ENCODE data around the gene ALDH1L1.

ALDH1L1 gene

GRCh38 chr3:126058666-126059065 lies 121.7 kb downstream of the ALDH1L1 start:
- Histone ChIP-seq H3K27ac (no peak overlapping the region), H3K36me3 (no peaks in the 10 kb centered on the region), H3K27me3 (ENCODE audit: insufficient read depth, low read depth, severe bottlenecking) (no peaks in the 10 kb centered on the region), H3K4me3 (ENCODE audit: low read depth, low read length) (no peak overlapping the region), H3K9me3 (ENCODE audit: severe bottlenecking) (no peaks in the 10 kb centered on the region)
- no peak for DNase-seq
- no peak for TF ChIP-seq CTCF (IDR thresholded peaks at IDR 0.05; ENCODE audit: low read depth, low read length)

- no peak overlapping the region for H3K4me3 ChIP-seq (ENCODE audit: low read depth, low read length)
- no peaks in the 10 kb centered on the region for H3K36me3 ChIP-seq
- H3K9me3 ChIP-seq (ENCODE audit: severe bottlenecking), result no peaks in the 10 kb centered on the region
- no peak for DNase-seq
- H3K27ac ChIP-seq, result no peak overlapping the region
- no peaks in the 10 kb centered on the region for H3K27me3 ChIP-seq (ENCODE audit: insufficient read depth, low read depth, severe bottlenecking)
- TF ChIP-seq CTCF (IDR thresholded peaks at IDR 0.05; ENCODE audit: low read depth, low read length), result no peak
These were observed 122.5 kb downstream of the ALDH1L1 start for GRCh38 chr3:126057936-126058335.

GRCh38 chr3:126057501-126057819 lies 122.9 kb downstream of the ALDH1L1 start:
- no peak for DNase-seq
- no peaks in the 10 kb centered on the region for H3K36me3 ChIP-seq

GRCh38 chr3:126056681-126057500 lies 123.5 kb downstream of the ALDH1L1 start:
- no peak overlapping the region for H3K27ac ChIP-seq
- TF ChIP-seq CTCF (IDR thresholded peaks at IDR 0.05; ENCODE audit: low read depth, low read length), result no peak

More at GRCh38 chr3:126057501-126057819, 122.9 kb downstream of the ALDH1L1 start:
- no peaks in the 10 kb centered on the region for H3K9me3 ChIP-seq (ENCODE audit: severe bottlenecking)
- TF ChIP-seq CTCF (IDR thresholded peaks at IDR 0.05; ENCODE audit: low read depth, low read length), result no peak
- no peaks in the 10 kb centered on the region for H3K27me3 ChIP-seq (ENCODE audit: insufficient read depth, low read depth, severe bottlenecking)
- H3K27ac ChIP-seq, result no peak overlapping the region
- no peak overlapping the region for H3K4me3 ChIP-seq (ENCODE audit: low read depth, low read length)

GRCh38 chr3:126056088-126056487 lies 124.3 kb downstream of the ALDH1L1 start:
- no peaks in the 10 kb centered on the region for H3K36me3 ChIP-seq
- H3K27ac ChIP-seq, result no peak overlapping the region
- DNase-seq, result no peak
- H3K4me3 ChIP-seq (ENCODE audit: low read depth, low read length), result no peak overlapping the region
- no peaks in the 10 kb centered on the region for H3K27me3 ChIP-seq (ENCODE audit: insufficient read depth, low read depth, severe bottlenecking)
- TF ChIP-seq CTCF (IDR thresholded peaks at IDR 0.05; ENCODE audit: low read depth, low read length), result no peak
- H3K9me3 ChIP-seq (ENCODE audit: severe bottlenecking), result no peaks in the 10 kb centered on the region

More at GRCh38 chr3:126056681-126057500, 123.5 kb downstream of the ALDH1L1 start:
- Histone ChIP-seq H3K27me3 (ENCODE audit: insufficient read depth, low read depth, severe bottlenecking) (no peaks in the 10 kb centered on the region), H3K36me3 (no peaks in the 10 kb centered on the region), H3K9me3 (ENCODE audit: severe bottlenecking) (no peaks in the 10 kb centered on the region), H3K4me3 (ENCODE audit: low read depth, low read length) (no peak overlapping the region)
- no peak for DNase-seq

GRCh38 chr3:126054870-126055269 lies 125.5 kb downstream of the ALDH1L1 start:
- no peak for DNase-seq
- no peak overlapping the region for H3K27ac ChIP-seq
- no peak for TF ChIP-seq CTCF (IDR thresholded peaks at IDR 0.05; ENCODE audit: low read depth, low read length)

More at GRCh38 chr3:126054870-126055269, 125.5 kb downstream of the ALDH1L1 start:
- H3K27me3 ChIP-seq (ENCODE audit: insufficient read depth, low read depth, severe bottlenecking), result no peaks in the 10 kb centered on the region
- no peaks in the 10 kb centered on the region for H3K9me3 ChIP-seq (ENCODE audit: severe bottlenecking)
- no peak overlapping the region for H3K4me3 ChIP-seq (ENCODE audit: low read depth, low read length)
- no peaks in the 10 kb centered on the region for H3K36me3 ChIP-seq

Data from WERI-Rb-1 (cell line).